IPS-NIHi7 (cell line): Measurements from ENCODE around the gene UBL7.

Experiments
- DNase-seq: peaks from one replicate; pipeline ENCODE4 v3.0.0; 2012; ENCODE audit warnings: mixed read lengths; ENCODE audit errors: extremely low spot score

The UBL7 gene

GRCh38 chr15:74408385-74408784 lies 52.6 kb downstream of the UBL7 start:
- no peak for DNase-seq

GRCh38 chr15:74406992-74407705 lies 53.8 kb downstream of the UBL7 start:
- peak; percentile 77 for DNase-seq

- DNase-seq: no peak
Observed at GRCh38 chr15:74406517-74406916, 54.4 kb downstream of the UBL7 start.

- DNase-seq: no peak
Observed at GRCh38 chr15:74405823-74406222, 55.1 kb downstream of the UBL7 start.

GRCh38 chr15:74403991-74404563 lies 56.9 kb downstream of the UBL7 start:
- DNase-seq: no peak

- DNase-seq: no peak
Observed at GRCh38 chr15:74403588-74403919, 57.4 kb downstream of the UBL7 start.

GRCh38 chr15:74402873-74403587 lies 57.9 kb downstream of the UBL7 start:
- DNase-seq: no peak

GRCh38 chr15:74402337-74402841 lies 58.6 kb downstream of the UBL7 start:
- no peak for DNase-seq

- DNase-seq: no peak
Observed at GRCh38 chr15:74400915-74401757, 59.8 kb downstream of the UBL7 start.

- DNase-seq: no peak
Observed at GRCh38 chr15:74400313-74400860, 60.6 kb downstream of the UBL7 start.

GRCh38 chr15:74399511-74400312 lies 61.2 kb downstream of the UBL7 start:
- no peak for DNase-seq

- DNase-seq: no peak
Observed at GRCh38 chr15:74399100-74399499, 61.9 kb downstream of the UBL7 start.

GRCh38 chr15:74398183-74398582 lies 62.8 kb downstream of the UBL7 start:
- DNase-seq: no peak

- no peak for DNase-seq
Observed at GRCh38 chr15:74397239-74398068, 63.5 kb downstream of the UBL7 start.

GRCh38 chr15:74396445-74397238 lies 64.3 kb downstream of the UBL7 start:
- no peak for DNase-seq

GRCh38 chr15:74396146-74396438 lies 64.9 kb downstream of the UBL7 start:
- no peak for DNase-seq
